ENCODE measurements around the gene FANCG.

Gene FANCG

GRCh38 chr9:35042891-35043545 lies 36.7 kb downstream of the FANCG start:
- TF ChIP-seq CEBPB (IDR thresholded peaks at IDR 0.05) (no peak), EGR1 (IDR thresholded peaks at IDR 0.05) (no peak), EP300 (IDR thresholded peaks at IDR 0.05; ENCODE audit: borderline replicate concordance) (no peak), TEAD4 (IDR thresholded peaks at IDR 0.05) (no peak), TCF12 (IDR thresholded peaks at IDR 0.05; ENCODE audit: low read depth) (no peak), ZBTB7A (IDR thresholded peaks at IDR 0.05; ENCODE audit: low read depth) (no peak), CREB1 (IDR thresholded peaks at IDR 0.05; ENCODE audit: low read depth) (no peak), FOXM1 (IDR thresholded peaks at IDR 0.05; ENCODE audit: borderline replicate concordance, low read depth) (no peak), TAF1 (IDR thresholded peaks at IDR 0.05; ENCODE audit: low read depth) (no peak), RAD21 (IDR thresholded peaks at IDR 0.05; ENCODE audit: low read depth) (no peak)
- TF ChIP-seq, protein P1, sequence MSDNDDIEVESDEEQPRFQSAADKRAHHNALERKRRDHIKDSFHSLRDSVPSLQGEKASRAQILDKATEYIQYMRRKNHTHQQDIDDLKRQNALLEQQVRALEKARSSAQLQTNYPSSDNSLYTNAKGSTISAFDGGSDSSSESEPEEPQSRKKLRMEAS (IDR thresholded peaks at IDR 0.05): no peak
- TF ChIP-seq, protein P2, sequence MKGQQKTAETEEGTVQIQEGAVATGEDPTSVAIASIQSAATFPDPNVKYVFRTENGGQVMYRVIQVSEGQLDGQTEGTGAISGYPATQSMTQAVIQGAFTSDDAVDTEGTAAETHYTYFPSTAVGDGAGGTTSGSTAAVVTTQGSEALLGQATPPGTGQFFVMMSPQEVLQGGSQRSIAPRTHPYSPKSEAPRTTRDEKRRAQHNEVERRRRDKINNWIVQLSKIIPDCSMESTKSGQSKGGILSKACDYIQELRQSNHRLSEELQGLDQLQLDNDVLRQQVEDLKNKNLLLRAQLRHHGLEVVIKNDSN (IDR thresholded peaks at IDR 0.05): no peak

- TF ChIP-seq REST (IDR thresholded peaks at IDR 0.05; ENCODE audit: low read depth) (no peak), YY1 (IDR thresholded peaks at IDR 0.05; ENCODE audit: low read depth) (no peak), RAD21 (IDR thresholded peaks at IDR 0.05; ENCODE audit: low read depth) (no peak), ZBTB7A (IDR thresholded peaks at IDR 0.05; ENCODE audit: low read depth) (no peak), TCF12 (IDR thresholded peaks at IDR 0.05; ENCODE audit: low read depth) (no peak), TEAD4 (IDR thresholded peaks at IDR 0.05) (no peak), TAF1 (IDR thresholded peaks at IDR 0.05; ENCODE audit: low read depth) (no peak), CEBPB (IDR thresholded peaks at IDR 0.05) (no peak), FOXM1 (IDR thresholded peaks at IDR 0.05; ENCODE audit: borderline replicate concordance, low read depth) (no peak)
These were observed 37.6 kb downstream of the FANCG start for GRCh38 chr9:35042081-35042604.

DNA sequence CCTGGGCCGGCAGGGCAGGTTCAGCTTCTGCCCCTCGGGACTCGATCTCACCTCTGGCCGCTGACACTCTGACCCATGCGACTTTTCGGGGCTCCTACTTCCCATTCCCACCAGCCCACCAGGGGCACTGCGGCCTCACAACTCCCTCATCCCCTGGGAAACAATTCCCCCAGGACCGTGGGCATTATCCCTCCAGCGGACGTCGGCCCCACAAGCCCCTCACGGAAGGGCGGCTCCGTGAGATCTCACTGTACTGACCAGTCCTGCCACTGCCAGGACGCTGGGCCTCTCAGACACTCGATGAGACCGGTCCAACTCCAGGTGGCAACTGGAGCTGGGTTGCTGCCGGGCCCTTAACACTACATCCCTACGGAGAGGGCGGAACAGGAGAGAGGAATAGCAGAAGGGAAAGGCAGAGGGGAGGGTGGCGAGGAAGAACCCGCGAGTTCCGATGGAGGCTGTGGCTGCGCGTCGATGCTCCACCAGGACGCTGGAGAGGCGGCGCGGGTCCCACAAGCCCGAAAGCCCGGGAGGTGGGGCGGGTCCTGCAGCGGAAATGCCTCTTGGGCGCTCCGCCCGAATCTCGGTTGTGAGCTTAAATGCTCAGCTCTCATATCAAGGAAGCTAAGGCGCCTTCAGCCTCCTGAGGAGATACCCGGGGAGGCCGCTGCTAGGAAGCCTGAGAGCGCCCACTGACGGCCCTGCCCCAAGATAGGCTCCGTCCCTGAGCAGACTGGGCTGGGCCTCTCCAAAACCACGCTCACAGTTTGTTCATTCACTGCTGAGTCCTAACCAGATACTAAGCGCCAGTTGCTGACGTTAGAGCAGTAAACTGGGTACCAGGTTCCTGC lies 43.7 kb downstream of the FANCG start:
- TF ChIP-seq ZBTB7A (IDR thresholded peaks at IDR 0.05; ENCODE audit: low read depth) (no peak), YY1 (IDR thresholded peaks at IDR 0.05; ENCODE audit: low read depth) (no peak), TAF1 (IDR thresholded peaks at IDR 0.05; ENCODE audit: low read depth) (no peak), CEBPB (IDR thresholded peaks at IDR 0.05) (no peak), NFIC (IDR thresholded peaks at IDR 0.05) (no peak), RAD21 (IDR thresholded peaks at IDR 0.05; ENCODE audit: low read depth) (no peak), TCF12 (IDR thresholded peaks at IDR 0.05; ENCODE audit: low read depth) (no peak), FOXM1 (IDR thresholded peaks at IDR 0.05; ENCODE audit: borderline replicate concordance, low read depth) (no peak), TEAD4 (IDR thresholded peaks at IDR 0.05) (no peak)
- TF ChIP-seq, protein P2 (IDR thresholded peaks at IDR 0.05): no peak

DNA sequence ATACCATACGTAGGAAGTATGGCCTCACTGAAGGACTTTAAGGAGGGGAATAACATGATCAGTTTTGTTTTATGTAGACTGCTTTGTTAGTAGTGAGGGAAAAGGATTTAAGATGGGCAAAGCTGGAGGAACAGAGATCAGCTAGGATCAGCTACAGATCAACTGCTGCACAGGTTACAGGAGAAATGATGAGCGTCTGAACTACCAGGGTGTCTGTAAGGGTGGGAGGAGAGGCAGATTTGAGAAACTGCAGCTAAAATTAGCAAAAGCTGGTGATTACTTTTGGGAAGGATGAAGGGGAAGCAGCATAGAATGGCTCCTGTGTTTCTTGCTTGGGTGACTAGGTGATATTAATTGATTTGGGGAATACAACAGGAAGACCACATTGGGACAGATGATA lies 46.6 kb downstream of the FANCG start:
- TF ChIP-seq REST (IDR thresholded peaks at IDR 0.05; ENCODE audit: low read depth) (no peak), ZBTB7A (IDR thresholded peaks at IDR 0.05; ENCODE audit: low read depth) (no peak), EGR1 (IDR thresholded peaks at IDR 0.05) (no peak), EP300 (IDR thresholded peaks at IDR 0.05; ENCODE audit: borderline replicate concordance) (no peak), CEBPB (IDR thresholded peaks at IDR 0.05) (no peak), TCF12 (IDR thresholded peaks at IDR 0.05; ENCODE audit: low read depth) (no peak), NFIC (IDR thresholded peaks at IDR 0.05) (no peak), CREB1 (IDR thresholded peaks at IDR 0.05; ENCODE audit: low read depth) (no peak)
- TF ChIP-seq, protein P1 (IDR thresholded peaks at IDR 0.05): no peak
- TF ChIP-seq, protein P2 (IDR thresholded peaks at IDR 0.05): no peak

DNA sequence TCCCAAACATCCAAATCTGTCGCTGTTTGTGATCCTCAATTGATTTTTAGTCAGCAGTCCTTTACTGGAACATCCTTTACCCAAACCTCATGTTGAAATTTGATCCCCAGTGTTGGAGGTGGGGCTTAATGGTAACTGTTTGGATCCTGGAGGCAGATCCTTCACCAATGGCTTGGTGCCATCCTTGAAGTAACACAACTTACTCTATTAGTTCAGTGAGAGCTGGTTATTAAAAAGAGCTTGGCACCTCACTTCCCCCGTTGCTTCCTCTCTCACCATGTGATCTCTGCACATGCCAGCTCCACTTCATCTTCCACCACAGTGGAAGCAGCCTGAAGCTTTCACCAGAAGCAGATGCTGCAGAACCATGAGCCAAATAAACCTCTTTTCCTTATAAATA lies 49.9 kb downstream of the FANCG start:
- no peak for TF ChIP-seq TAF1 (IDR thresholded peaks at IDR 0.05; ENCODE audit: low read depth)
- no peak for TF ChIP-seq CREB1 (IDR thresholded peaks at IDR 0.05; ENCODE audit: low read depth)
- TF ChIP-seq FOXM1 (IDR thresholded peaks at IDR 0.05; ENCODE audit: borderline replicate concordance, low read depth): no peak
